NCI-H2227 (cell line): ENCODE measurements around the gene NR3C2.

Source experiments
- DNase-seq: peaks from one replicate; lab custom pipeline; 2025; ENCODE audit not compliant: unreplicated experiment; lab: John Stamatoyannopoulos, UW

The NR3C2 gene

GRCh38 chr4:148118179-148118578, 324.0 kb downstream of the NR3C2 start:
- no peak for DNase-seq

- no peak for DNase-seq
Measured at GRCh38 chr4:148116969-148117368, 325.2 kb downstream of the NR3C2 start.

GRCh38 chr4:148116264-148116663, 325.9 kb downstream of the NR3C2 start:
- no peak for DNase-seq

GRCh38 chr4:148114436-148114835, 327.8 kb downstream of the NR3C2 start:
- no peak for DNase-seq

GRCh38 chr4:148112231-148112982, 329.8 kb downstream of the NR3C2 start:
- DNase-seq: no peak

GRCh38 chr4:148110169-148110568, 332.0 kb downstream of the NR3C2 start:
- no peak for DNase-seq

GRCh38 chr4:148109216-148109615, 333.0 kb downstream of the NR3C2 start:
- no peak for DNase-seq

GRCh38 chr4:148108766-148109165, 333.4 kb downstream of the NR3C2 start:
- DNase-seq: no peak

GRCh38 chr4:148103597-148104355, 338.4 kb downstream of the NR3C2 start:
- DNase-seq: no peak

GRCh38 chr4:148101790-148102189, 340.4 kb downstream of the NR3C2 start:
- no peak for DNase-seq

GRCh38 chr4:148101235-148101634, 341.0 kb downstream of the NR3C2 start:
- DNase-seq: no peak

GRCh38 chr4:148097801-148098200, 344.4 kb downstream of the NR3C2 start:
- no peak for DNase-seq

- DNase-seq: no peak
Measured at GRCh38 chr4:148095346-148095923, 346.8 kb downstream of the NR3C2 start.

GRCh38 chr4:148094149-148094548, 348.1 kb downstream of the NR3C2 start:
- DNase-seq: no peak

GRCh38 chr4:148093065-148093464, 349.1 kb downstream of the NR3C2 start:
- no peak for DNase-seq

- no peak for DNase-seq
Measured at GRCh38 chr4:148092316-148093014, 349.7 kb downstream of the NR3C2 start.

- DNase-seq: no peak
Measured at GRCh38 chr4:148091896-148092295, 350.3 kb downstream of the NR3C2 start.

- DNase-seq: no peak
Measured at GRCh38 chr4:148090503-148091476, 351.4 kb downstream of the NR3C2 start.

- no peak for DNase-seq
Measured at GRCh38 chr4:148090029-148090428, 352.2 kb downstream of the NR3C2 start.

GRCh38 chr4:148089624-148090023, 352.6 kb downstream of the NR3C2 start:
- DNase-seq: no peak
